C1 segment of cervical spinal cord (tissue), 14 donors: ENCODE measurements around the gene WDR3.

ENCODE experiments used
- DNase-seq, 14 donors: peaks; one replicate each; lab custom pipeline; 2025; lab: John Stamatoyannopoulos, UW

The WDR3 gene

GRCh38 chr1:117952386-117952785 lies 22.8 kb downstream of the WDR3 start:
- no peak for DNase-seq

DNA sequence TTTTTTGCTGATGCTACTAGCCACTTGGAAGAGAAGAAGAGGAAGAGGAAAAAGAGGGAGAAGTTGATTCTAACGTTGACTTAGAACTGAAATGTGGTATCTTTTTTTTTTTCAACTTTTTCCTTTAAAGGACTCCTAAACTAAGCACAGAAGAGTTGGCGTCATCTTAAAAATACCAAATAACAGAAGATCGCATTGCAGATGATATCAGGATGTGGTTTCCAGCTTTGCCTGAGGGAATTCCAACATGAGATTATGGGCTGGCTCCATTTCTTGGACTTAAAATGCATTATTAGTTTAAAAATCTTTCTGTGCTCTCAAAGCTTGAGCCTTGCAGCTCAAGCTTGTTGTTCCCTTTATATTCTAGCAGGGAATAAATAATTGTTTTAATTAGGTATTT lies 29.8 kb downstream of the WDR3 start:
- no peak for DNase-seq

GRCh38 chr1:117964290-117965038 lies 34.9 kb downstream of the WDR3 start:
- no peak for DNase-seq

- DNase-seq: no peak
These were observed 37.9 kb downstream of the WDR3 start for GRCh38 chr1:117967477-117967876.

- DNase-seq: no peak
These were observed 38.3 kb downstream of the WDR3 start for GRCh38 chr1:117967881-117968280.

GRCh38 chr1:117970252-117970651 lies 40.7 kb downstream of the WDR3 start:
- DNase-seq: peak in 1 of 14 donors; percentile 7

GRCh38 chr1:117971777-117972176 lies 42.2 kb downstream of the WDR3 start:
- no peak for DNase-seq

DNA sequence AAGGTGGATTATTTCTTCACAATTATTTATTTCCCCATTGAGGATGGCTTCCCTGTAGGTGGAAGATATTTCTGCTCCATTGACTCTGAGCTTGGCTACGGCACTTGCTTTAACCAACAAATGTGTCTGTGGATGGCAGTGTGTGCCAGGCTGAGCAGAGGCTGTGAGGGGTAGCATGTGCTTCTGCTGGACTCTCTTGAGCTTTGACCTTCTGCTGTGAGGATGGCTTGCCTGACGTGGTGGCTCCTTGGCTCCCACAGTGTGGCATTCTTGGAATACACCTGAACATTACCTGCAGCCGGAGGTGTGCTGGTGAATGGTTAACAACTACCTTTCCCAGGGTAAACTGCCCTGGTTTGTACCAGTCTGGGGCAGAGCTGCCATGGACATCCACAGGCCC lies 46.8 kb downstream of the WDR3 start:
- no peak for DNase-seq

DNA sequence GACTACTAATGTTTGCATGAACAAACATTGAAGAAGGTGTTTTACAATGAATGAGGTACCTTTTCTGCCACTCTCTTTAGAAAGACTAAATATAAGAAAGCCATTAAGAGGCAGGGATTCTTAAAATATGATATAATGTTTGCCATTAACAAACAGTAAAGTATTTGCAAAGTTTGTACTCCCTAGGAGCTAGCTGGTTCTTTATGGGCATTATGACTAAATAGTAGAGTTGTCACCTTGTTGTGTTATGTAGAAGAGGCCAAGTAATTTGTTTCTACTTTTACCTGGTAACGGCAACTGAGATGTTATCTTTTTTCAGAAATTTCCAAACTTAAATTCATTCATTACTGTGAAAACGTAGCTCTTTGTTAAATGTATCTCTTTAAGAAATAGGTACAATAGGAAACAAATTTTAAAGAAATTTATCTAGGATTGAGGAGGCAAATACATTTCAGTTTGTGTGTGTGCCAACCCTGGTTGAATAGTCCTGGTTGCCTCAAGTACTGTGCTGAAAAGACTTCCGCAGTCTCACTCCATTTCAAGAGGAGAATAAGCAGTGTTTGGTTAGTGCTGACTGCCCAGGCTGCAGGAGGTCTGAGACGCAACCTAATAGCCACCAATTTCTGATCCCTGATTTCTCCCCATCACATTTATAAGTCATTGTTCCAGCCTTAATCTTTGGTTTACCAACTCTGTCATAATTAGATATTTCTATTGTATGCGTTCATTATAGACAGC lies 52.1 kb downstream of the WDR3 start:
- no peak for DNase-seq

GRCh38 chr1:117985239-117985638 lies 55.7 kb downstream of the WDR3 start:
- DNase-seq: no peak

DNA sequence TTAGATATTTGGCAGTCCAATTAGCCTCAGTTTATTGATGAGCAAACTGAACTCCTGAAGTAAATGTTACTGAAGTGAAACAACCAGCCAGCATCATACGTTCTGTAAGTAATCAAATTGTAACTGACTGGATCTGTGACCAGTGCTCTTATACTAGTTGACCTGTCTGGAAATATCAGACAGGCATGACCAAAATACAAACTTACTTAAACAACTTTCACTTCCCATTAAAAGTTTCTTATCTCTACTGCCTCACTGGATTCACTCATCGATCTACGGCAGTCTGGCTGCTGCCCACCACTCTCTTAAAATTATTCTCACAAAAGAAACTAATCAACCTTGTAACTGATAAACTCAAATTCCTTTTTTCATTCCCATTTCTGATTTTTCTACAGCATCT lies 56.4 kb downstream of the WDR3 start:
- no peak for DNase-seq

- DNase-seq: no peak
These were observed 74.8 kb downstream of the WDR3 start for GRCh38 chr1:118004312-118004711.

GRCh38 chr1:118007391-118007790 lies 77.9 kb downstream of the WDR3 start:
- no peak for DNase-seq

DNA sequence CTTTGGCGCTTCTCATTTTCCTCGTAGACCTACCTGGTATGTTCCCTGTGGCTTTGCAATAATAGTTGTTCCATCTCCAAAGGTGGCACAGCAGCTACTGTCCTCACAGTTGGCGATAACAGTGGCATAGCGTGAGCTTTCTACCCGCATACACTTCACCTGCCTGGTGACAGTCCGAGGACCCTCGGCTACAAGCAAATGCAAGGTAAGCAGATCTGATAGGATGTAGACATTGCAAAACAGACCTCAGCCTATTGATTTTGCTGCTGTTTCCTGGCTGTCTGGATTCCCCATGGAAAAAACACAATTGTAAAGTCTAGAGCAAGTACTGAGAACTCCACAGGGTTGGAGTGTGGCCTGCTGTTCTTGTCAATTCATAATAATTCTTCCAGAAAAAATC lies 78.5 kb downstream of the WDR3 start:
- DNase-seq: no peak

GRCh38 chr1:118012515-118013124 lies 83.1 kb downstream of the WDR3 start:
- no peak for DNase-seq

DNA sequence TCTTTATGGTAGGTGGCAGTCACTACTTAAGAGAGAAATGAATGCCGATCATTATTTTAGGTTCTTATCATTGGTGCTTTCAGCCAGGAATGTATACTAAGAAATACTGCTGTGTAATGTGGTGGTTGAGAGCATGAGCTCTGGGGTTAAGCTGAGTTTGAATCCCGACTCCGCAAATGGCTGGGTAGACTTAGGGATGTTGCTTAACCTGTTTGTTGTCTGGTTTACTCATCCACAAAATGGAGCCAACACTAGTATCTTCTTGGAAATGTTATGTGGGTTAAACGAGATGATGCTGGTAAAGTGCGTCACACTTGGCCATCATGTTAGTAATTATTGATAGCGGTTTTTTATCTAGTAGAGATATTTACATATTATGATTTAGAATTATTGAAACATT lies 83.8 kb downstream of the WDR3 start:
- DNase-seq: no peak

GRCh38 chr1:118013938-118014337 lies 84.4 kb downstream of the WDR3 start:
- no peak for DNase-seq
